Measurements from ENCODE around the gene TMUB1. TPM values are rescaled to one million over a fixed set of nuclear protein-coding genes. Genes with fewer than 3 reads are reported as not detected.

The TMUB1 gene
- total RNA-seq, 3 donors from 2014 or later = 32.1 to 36.1 (median 35.0) TPM

- TF ChIP-seq POLR2A (IDR thresholded peaks at IDR 0.05) (no peak), POLR2AphosphoS5 (IDR thresholded peaks at IDR 0.05) (no peak)
- TF ChIP-seq, protein P1, sequence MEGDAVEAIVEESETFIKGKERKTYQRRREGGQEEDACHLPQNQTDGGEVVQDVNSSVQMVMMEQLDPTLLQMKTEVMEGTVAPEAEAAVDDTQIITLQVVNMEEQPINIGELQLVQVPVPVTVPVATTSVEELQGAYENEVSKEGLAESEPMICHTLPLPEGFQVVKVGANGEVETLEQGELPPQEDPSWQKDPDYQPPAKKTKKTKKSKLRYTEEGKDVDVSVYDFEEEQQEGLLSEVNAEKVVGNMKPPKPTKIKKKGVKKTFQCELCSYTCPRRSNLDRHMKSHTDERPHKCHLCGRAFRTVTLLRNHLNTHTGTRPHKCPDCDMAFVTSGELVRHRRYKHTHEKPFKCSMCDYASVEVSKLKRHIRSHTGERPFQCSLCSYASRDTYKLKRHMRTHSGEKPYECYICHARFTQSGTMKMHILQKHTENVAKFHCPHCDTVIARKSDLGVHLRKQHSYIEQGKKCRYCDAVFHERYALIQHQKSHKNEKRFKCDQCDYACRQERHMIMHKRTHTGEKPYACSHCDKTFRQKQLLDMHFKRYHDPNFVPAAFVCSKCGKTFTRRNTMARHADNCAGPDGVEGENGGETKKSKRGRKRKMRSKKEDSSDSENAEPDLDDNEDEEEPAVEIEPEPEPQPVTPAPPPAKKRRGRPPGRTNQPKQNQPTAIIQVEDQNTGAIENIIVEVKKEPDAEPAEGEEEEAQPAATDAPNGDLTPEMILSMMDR (IDR thresholded peaks at IDR 0.05) = no peak
- Histone ChIP-seq H3K4me1 (no peaks in the 10 kb centered on the region), H3K27me3 (no peaks in the 10 kb centered on the region), H3K27ac (no peak overlapping the region), H3K9me3 (no peaks in the 10 kb centered on the region), H3K4me3 (no peak overlapping the region), H3K36me3 (peaks cover 29% of the 10 kb centered on the region)
- no peak for DNase-seq (ENCODE audit: low spot score in 2 of 2)
- intact Hi-C loops (cut with DNase I; ENCODE audit: low total_unique reads) = no loop called here
Observed at GRCh38 chr7:151070574-151070960, 12.7 kb downstream of the TMUB1 start.

DNA sequence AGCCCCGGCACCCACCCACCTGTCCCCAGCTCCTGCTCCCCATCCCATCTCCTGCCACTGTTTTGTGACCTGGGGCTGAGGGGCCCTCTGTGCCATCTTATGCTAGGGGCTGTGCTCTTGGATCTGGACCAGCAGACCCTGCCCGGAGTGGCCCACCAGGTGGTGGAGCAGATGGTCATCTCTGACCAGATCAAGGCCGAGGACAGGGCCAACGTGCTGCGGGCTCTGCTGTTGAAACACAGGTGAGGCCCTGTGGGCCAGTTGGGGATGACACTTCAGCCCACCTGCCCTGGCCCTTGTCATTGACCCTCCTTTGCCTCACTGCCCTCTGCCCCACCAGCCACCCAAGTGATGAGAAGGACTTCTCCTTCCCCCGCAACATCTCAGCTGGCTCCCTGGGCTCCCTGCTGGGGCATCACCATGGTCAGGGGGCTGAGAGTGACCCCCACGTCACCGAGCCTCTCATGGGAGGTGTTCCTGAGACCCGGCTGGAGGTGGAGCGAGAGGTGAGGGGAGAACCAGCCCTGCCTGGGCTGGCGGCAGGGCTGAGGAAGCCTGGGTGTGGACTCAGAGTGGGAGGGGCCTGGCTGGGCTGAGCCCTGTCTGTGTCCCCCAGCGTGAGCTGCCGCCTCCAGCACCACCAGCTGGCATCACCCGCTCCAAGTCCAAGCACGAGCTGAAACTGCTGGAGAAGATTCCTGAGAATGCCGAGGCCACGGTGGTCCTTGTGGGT, 13.3 kb downstream of the TMUB1 start:
- no peak overlapping the region for H3K27ac ChIP-seq
- no peaks in the 10 kb centered on the region for H3K27me3 ChIP-seq
- H3K4me1 ChIP-seq = no peaks in the 10 kb centered on the region
- H3K36me3 ChIP-seq = peaks cover 29% of the 10 kb centered on the region
- no peak overlapping the region for H3K4me3 ChIP-seq
- no peak for DNase-seq (ENCODE audit: low spot score in 2 of 2)
- no peaks in the 10 kb centered on the region for H3K9me3 ChIP-seq
- TF ChIP-seq POLR2A (IDR thresholded peaks at IDR 0.05) (no peak), POLR2AphosphoS5 (IDR thresholded peaks at IDR 0.05) (no peak)
- TF ChIP-seq, protein P1 (IDR thresholded peaks at IDR 0.05) = no peak
- intact Hi-C loops (cut with DNase I; ENCODE audit: low total_unique reads) = no loop called here

DNA sequence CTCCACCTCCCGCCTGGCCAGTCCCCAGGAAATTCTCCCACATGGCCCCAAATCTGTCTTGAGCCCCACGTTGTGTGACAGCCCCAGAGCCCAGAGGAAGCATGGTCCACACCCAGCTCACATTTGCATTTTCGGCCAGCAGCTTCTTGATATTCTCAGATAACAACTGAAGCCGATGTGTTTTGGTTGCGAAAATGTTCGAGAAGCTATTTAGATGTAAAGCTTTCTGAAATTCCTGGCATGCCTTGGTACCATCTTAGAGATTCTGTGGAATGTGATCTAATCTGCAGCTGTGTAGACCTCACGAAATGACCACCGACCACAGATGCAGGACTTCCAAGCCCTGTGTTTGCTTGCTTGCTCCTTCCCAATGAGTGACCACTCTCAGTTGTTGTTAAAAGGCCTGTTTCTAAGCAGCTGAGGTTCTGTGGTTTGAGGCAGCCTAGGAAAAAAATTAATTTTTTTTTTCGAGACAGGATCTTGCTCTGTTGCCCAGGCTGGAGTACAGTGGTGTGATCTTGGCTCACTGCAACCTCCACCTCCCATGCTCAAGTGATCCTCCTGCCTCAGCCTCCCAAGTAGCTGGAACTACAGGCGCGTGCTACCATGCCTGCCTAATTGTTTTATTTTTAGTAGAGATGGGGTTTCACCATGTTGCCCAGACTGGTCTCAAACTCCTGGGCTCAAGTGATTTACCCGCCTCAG, 15.1 kb downstream of the TMUB1 start:
- no peak for DNase-seq (ENCODE audit: low spot score in 2 of 2)
- TF ChIP-seq, protein P1 (IDR thresholded peaks at IDR 0.05) = no peak
- no peak for TF ChIP-seq POLR2AphosphoS5 (IDR thresholded peaks at IDR 0.05)
- TF ChIP-seq POLR2A (IDR thresholded peaks at IDR 0.05) = no peak
- no peaks in the 10 kb centered on the region for H3K27me3 ChIP-seq
- no peak overlapping the region for H3K4me3 ChIP-seq
- no peak overlapping the region for H3K27ac ChIP-seq
- no peaks in the 10 kb centered on the region for H3K9me3 ChIP-seq
- H3K4me1 ChIP-seq = no peaks in the 10 kb centered on the region
- H3K36me3 ChIP-seq = peaks cover 21% of the 10 kb centered on the region
- intact Hi-C loops (cut with DNase I; ENCODE audit: low total_unique reads) = no loop called here

- H3K27me3 ChIP-seq = no peaks in the 10 kb centered on the region
- H3K36me3 ChIP-seq = peaks cover 21% of the 10 kb centered on the region
- peaks cover 5 to 8% of the 10 kb centered on the region in 2 donors for H3K4me1 ChIP-seq
- no peak for DNase-seq (ENCODE audit: low spot score in 2 of 2)
- H3K4me3 ChIP-seq = no peak overlapping the region
- TF ChIP-seq POLR2AphosphoS5 (IDR thresholded peaks at IDR 0.05) (no peak), POLR2A (IDR thresholded peaks at IDR 0.05) (no peak)
- TF ChIP-seq, protein P1 (IDR thresholded peaks at IDR 0.05) = no peak
- no peaks in the 10 kb centered on the region for H3K9me3 ChIP-seq
- H3K27ac ChIP-seq = no peak overlapping the region
- intact Hi-C loops (cut with DNase I; ENCODE audit: low total_unique reads) = no loop called here
Observed at GRCh38 chr7:151066273-151066974, 16.9 kb downstream of the TMUB1 start.

GRCh38 chr7:151065516-151065915, 17.8 kb downstream of the TMUB1 start:
- no peak overlapping the region for H3K4me3 ChIP-seq
- H3K36me3 ChIP-seq = peaks cover 16% of the 10 kb centered on the region
- no peak overlapping the region for H3K27ac ChIP-seq
- peaks cover 12 to 15% of the 10 kb centered on the region in 2 donors for H3K4me1 ChIP-seq
- no peaks in the 10 kb centered on the region for H3K9me3 ChIP-seq
- TF ChIP-seq POLR2AphosphoS5 (IDR thresholded peaks at IDR 0.05) (no peak), POLR2A (IDR thresholded peaks at IDR 0.05) (no peak)
- TF ChIP-seq, protein P1 (IDR thresholded peaks at IDR 0.05) = no peak
- H3K27me3 ChIP-seq = no peaks in the 10 kb centered on the region
- DNase-seq (ENCODE audit: low spot score in 2 of 2) = no peak
- intact Hi-C loops (cut with DNase I; ENCODE audit: low total_unique reads) = no loop called here
